OCI-LY3 (cell line): ENCODE data around the gene SLCO4C1.

Source experiments
- EZH2phosphoT487 ChIP-seq: fragments of 200-600 bp; shearing (Covaris generic); IDR thresholded peaks from 2 replicates; pipeline ENCODE4 v1.6.1; 2018; ENCODE audit warnings: antibody characterized with exemption, mixed run types, low read depth
- TF ChIP-seq, protein P1 (sequence below): fragments of 200-600, 300-600 bp; sonication (generic); IDR thresholded peaks from 2 replicates; pipeline ENCODE4 v1.5.1; 2014; ENCODE audit warnings: antibody characterized with exemption, low read length, low read depth

DNA sequence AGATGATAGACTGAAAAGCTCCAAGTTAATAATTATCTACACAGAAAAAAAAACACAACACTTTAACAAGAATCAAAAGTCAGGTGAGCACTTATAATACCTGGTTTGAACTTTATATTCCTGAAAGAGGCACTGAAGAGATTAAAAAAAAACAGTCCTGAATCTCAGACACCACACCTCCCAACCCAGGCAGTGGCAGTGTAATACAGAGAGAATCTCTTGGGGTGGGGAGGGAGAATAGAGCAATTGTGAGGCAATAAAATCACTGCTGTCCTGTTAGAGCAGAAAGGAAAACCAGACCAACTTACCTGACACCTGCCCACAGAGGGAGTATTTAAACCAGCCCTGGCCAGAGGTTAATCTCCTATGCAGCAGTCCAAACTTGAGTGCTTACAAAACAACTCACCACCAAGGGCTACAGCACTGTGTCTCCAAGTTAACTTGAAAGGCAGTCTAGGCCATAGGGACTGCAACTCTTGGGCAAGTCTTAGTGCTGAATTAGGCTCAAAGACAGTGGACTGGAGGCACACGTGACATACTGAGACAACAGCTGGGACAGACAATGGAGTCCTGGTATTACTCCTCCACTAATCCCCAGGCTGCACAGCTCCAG, 54.2 kb downstream of the SLCO4C1 start:
- TF ChIP-seq, protein P1, sequence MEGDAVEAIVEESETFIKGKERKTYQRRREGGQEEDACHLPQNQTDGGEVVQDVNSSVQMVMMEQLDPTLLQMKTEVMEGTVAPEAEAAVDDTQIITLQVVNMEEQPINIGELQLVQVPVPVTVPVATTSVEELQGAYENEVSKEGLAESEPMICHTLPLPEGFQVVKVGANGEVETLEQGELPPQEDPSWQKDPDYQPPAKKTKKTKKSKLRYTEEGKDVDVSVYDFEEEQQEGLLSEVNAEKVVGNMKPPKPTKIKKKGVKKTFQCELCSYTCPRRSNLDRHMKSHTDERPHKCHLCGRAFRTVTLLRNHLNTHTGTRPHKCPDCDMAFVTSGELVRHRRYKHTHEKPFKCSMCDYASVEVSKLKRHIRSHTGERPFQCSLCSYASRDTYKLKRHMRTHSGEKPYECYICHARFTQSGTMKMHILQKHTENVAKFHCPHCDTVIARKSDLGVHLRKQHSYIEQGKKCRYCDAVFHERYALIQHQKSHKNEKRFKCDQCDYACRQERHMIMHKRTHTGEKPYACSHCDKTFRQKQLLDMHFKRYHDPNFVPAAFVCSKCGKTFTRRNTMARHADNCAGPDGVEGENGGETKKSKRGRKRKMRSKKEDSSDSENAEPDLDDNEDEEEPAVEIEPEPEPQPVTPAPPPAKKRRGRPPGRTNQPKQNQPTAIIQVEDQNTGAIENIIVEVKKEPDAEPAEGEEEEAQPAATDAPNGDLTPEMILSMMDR: no peak
- no peak for TF ChIP-seq EZH2phosphoT487
